IPS DF 19.7 (cell line): Measurements from ENCODE around the gene PRKAR2A.
"Not testable (repeated sequence)": the region's sequence is repeated elsewhere in the genome, so short reads cannot be mapped to it uniquely, and the experiment has no call there.

ENCODE experiments used
- DNase-seq: peaks from one replicate; pipeline ENCODE4 v3.0.0-alpha.2; 2013; ENCODE audit warnings: low read depth, low spot score

PRKAR2A gene

DNA sequence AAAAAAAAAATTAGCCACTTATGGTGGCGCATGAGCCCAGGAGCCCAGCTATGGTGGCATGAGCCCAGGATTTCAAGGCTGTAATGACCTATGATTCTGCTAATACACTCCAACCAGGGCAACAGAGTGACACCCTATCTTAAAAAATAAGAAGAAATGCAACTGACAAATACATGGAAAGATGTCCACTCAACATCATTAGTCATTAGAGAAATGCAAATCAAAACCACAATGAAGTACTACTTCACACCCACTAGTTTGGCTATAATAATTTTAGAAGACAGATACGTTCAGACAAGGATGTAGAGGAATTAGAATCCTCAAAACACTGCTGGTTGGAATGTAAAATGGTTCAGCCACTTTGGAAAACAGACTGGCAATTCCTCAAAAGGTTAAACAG lies 10.5 kb downstream of the PRKAR2A start:
- no peak for DNase-seq

GRCh38 chr3:48835650-48836366 lies 11.9 kb downstream of the PRKAR2A start:
- DNase-seq = no peak

GRCh38 chr3:48832684-48833083 lies 15.0 kb downstream of the PRKAR2A start:
- no peak for DNase-seq

DNA sequence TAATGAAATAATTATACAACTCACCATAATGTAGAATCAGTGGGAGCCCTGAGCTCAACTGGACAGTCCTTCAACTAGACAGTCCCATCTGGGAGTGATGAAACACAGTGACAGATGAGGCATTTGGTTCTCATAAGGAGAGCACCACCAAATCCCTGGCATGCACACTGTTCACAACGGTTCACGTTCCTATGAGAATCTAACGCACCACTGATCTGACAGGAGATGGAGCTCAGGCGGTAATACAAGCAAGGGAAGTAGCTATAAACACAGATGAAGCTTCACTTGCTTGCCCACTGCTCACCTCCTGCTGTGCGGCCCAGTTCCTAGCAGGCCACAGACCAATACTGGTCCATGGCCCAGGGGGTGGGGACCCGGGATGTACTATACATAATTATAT lies 17.0 kb downstream of the PRKAR2A start:
- no peak for DNase-seq

DNA sequence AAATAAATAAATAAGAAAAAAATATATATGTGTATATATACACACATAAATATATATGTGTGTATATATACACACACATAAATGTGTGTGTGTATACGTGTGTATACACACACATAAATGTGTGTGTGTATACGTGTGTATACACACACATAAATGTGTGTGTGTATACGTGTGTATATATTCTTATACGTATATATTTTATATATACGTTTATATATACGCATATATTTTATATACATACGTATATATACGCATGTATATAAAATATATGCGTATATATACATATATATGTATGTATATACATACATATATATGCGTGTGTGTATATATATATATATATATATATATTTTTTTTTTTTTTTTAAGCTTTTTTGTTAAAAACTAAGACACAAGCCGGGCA lies 18.1 kb downstream of the PRKAR2A start:
- DNase-seq = not testable (repeated sequence)

- not testable (repeated sequence) for DNase-seq
These were observed 19.8 kb downstream of the PRKAR2A start for GRCh38 chr3:48827874-48828273.

GRCh38 chr3:48826451-48826850 lies 21.2 kb downstream of the PRKAR2A start:
- no peak for DNase-seq

DNA sequence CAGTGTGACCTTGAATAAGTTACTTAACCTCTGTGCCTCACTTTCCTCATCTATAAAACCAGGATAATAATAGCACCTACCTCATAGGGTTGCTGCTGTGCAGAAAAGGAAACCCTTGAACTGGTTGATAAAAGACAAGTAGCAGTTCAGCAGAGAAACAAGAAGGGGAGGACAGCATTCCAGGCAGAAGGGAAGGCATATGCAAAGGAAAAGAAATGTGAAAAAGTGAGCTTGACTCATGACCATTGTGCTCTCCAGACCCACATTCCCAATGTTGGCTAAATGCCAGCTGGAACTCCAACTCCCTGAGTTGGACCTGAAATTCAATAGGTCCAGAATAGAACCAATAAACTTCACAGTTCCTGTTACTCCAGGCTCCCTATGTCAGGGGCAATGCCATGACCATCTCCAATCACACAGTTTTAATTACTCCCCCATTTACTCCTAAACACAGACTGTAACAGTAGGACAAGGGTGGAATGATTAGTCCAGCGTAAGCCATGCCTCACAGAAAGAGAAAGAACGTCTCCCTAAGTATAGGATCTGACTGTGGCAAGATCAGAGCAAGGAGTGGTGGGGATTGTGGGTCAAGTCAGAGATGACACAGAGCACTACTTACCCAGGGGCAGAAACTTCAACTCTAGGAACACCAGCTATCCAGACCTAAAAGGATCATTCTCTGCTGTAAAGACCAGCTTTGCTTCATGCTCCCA lies 26.9 kb downstream of the PRKAR2A start:
- no peak for DNase-seq

- no peak for DNase-seq
These were observed 28.1 kb downstream of the PRKAR2A start for GRCh38 chr3:48819234-48820221.

DNA sequence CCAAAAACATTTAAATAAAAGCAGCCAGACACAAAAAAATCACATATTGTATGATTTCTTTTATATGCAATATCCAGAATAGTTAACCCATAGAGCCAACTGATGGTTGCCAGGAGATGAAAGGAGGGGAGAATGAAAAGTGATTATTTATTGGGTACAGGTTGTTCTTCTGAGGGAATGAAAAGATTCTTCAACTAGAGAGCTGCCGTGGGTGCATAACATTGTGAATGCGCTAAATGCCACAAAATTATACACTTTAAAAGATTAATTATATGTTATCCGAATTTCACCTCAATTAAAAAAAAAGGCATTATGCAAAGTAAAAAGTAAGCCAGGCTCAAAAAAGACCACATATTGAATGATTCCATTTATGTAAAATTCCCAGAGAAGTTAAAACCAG lies 36.1 kb downstream of the PRKAR2A start:
- no peak for DNase-seq

- DNase-seq = no peak
These were observed 42.7 kb downstream of the PRKAR2A start for GRCh38 chr3:48804930-48805329.

GRCh38 chr3:48800831-48801230 lies 46.8 kb downstream of the PRKAR2A start:
- not testable (repeated sequence) for DNase-seq

GRCh38 chr3:48798998-48799397 lies 48.7 kb downstream of the PRKAR2A start:
- no peak for DNase-seq

DNA sequence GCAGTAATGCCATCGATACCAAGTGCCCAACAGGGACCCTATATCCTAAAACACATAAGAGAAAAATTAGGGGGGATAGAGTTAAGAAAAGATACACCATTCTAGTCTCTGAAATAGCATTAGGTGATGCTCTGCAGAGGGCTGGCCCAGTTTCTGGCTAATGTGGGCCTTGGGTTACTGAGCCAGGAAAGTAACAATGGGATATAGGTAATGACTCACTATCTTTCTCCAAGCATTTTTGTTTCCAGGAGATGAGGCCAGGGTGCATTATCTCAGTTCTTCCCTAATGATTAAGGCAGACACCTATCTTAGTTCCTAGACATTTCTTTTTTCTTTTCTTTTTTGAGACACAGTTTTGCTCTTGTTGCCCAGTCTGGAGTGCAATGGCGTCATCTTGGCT lies 50.0 kb downstream of the PRKAR2A start:
- no peak for DNase-seq

DNA sequence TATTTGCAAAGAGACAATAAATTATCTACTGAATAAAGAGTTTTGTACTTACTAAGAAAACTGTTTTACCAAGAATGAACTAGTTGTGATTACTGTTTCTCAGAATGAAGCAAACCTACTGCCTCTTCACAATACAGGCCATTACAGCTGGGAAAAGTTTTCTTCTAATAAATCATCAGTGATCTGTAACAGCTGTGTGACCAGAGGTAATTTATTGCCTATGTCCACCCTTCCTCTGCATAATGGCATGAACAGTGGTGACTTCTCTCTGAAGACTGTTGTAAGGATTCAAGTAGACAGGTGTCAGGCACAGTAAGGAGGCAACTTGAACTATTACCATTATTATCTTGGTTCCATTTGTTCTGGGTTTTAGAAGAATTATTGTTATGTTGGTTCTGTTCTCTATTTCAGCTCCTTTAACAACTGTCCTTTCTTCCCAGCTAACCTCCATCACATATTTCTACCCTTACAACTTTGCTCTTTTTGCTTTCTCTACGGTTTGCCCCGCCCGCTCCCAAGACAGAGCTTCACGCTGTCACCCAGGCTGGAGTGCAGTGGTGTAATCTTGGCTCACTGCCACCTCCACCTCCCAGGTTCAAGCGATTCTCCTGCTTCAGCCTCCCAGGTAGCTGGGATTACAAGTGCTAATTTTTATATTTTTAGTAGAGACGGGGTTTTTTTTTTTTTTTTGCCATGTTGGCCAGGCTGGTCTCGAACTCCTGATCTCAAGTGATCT lies 51.5 kb downstream of the PRKAR2A start:
- no peak for DNase-seq

DNA sequence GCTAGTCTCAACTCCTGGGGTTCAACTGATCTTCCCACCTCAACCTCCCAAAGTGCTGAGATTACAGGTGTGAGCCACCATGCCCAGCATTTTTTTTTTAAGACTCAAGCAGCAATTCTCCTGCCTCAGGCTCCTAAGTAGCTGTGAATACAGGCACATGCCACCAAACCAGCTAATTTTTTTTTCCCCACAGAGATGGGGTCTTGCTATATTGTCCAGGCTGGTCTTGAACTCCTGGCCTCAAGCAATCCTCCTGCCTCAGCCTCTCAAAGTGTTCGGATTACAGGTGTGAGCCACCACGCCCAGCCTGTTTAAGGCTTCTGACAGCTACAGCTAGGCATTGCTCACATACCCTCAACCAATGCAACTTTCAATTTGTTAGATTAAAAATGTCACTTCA lies 54.2 kb downstream of the PRKAR2A start:
- DNase-seq = not testable (repeated sequence)

GRCh38 chr3:48789665-48790064 lies 58.0 kb downstream of the PRKAR2A start:
- no peak for DNase-seq

DNA sequence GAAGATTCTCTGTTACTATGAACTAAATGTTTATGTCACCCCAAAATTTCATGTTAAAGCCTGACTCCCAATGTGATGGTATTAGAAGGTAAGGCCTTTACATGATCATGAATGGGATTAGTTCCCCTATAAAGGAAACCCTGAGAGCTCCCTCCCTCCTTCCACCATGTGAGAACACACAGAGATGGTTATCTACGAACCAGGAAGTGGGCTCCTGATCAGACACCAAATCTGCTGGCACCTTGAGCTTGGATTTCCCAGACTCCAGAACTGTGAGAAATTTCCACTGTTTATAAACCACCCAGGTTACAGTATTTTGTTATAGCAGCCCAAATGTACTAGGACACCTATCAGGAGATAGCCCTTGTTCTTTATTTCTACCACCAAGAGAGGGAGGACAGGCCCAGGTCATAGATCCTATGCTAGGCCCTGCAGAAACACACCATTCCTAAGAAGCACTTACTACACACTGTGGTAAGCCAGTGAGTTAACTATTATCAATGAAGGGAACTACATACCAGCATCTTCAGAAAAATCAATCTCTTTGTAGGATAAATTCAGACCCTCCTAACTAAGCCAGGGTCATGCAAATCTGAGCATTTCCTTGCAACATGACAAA lies 59.0 kb downstream of the PRKAR2A start:
- DNase-seq = no peak

DNA sequence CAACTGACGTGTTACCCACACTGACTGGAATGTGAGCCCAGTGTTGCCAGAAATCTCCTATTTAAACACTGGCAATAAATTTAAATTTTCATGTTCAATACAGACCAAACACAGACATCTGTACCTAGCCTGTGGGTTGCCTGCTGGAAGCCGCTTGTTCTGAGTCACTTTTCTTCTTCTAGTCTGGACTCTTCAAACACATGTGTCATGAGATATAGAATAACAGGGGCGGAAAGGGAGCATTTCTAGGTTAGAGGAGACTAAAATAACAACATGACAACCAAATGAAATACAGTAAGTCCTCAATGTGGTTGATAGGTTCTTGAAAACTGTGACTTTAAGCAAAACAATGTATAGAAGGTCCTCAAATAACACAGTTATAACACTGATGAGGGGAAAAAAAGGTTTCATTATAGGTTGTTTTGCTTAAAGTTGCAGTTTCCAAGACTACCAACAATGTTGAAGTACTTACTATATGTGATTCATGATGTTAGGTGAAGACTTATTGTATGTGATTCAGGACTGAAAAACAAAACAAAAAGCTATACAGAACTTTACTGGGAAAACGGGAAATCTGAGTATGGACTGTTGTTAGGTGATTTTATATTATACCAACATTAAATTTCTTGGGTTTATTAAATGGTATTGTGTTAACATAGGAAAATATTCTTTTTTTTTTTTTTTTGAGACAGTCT lies 63.1 kb downstream of the PRKAR2A start:
- DNase-seq = no peak

- no peak for DNase-seq
These were observed 64.4 kb downstream of the PRKAR2A start for GRCh38 chr3:48783304-48783703.
